Body of pancreas (tissue), 4 donors: Measurements from ENCODE around the gene ATP8A2. TPM values are rescaled to one million over a fixed set of nuclear protein-coding genes. Genes with fewer than 3 reads are reported as not detected.

ENCODE experiments used
- ATAC-seq: fragments of 150-250 bp; one replicate; pipeline ENCODE4 v1.9.1; 2016
- DNase-seq, 4 donors: peaks; one replicate each; pipeline ENCODE4 v3.0.0-alpha.2; 2019
- H3K27ac ChIP-seq, 4 donors: fragments of 200-600 bp; sonication (generic); 1 replicate in 3 of 4; 2 replicates in 1 of 4; pipeline versions ENCODE4 v1.5.1 to v1.6.1; 2016 to 2019; ENCODE audit warnings: mild to moderate bottlenecking in 1 of 4, mixed read lengths in 1 of 4, moderate library complexity in 1 of 4
- H3K27me3 ChIP-seq, 2 donors: fragments of 200-600 bp; sonication (generic); one replicate each; pipeline ENCODE4 v1.6.0; 2016; ENCODE audit warnings: mild to moderate bottlenecking in 1 of 2
- H3K36me3 ChIP-seq, 2 donors: fragments of 200-600 bp; sonication (generic); replicated peaks in 1 of 2; 2 replicates each; pipeline ENCODE4 v1.5.1; 2016; ENCODE audit warnings: low read depth in 2 of 2; ENCODE audit not compliant: insufficient read depth in 1 of 2
- H3K4me1 ChIP-seq: fragments of 200-600 bp; sonication (generic); one replicate; pipeline ENCODE4 v1.6.0; 2016
- H3K4me3 ChIP-seq, 2 donors: fragments of 200-600 bp; sonication (generic); 1 replicate in 1 of 2; 2 replicates in 1 of 2; pipeline ENCODE4 v1.5.1; 2016 to 2019
- H3K9me3 ChIP-seq, 3 donors: fragments of 200-600 bp; sonication (generic); 1 replicate in 2 of 3; 2 replicates in 1 of 3; pipeline ENCODE4 v1.5.1; 2016
- CTCF ChIP-seq, 7 experiments: fragments of 450-650 bp in 4 of 7; fragments of 200-600 bp in 3 of 7; sonication (generic) in 3 of 7; IDR thresholded peaks; one replicate each; pipeline ENCODE4 v1.5.1; 2016 to 2019; ENCODE audit warnings: antibody characterized with exemption in 7 of 7
- POLR2A ChIP-seq, 3 donors: fragments of 450-650 bp; IDR thresholded peaks; one replicate each; pipeline ENCODE4 v1.6.1; 2016; ENCODE audit warnings: antibody characterized with exemption in 3 of 3, mild to moderate bottlenecking in 2 of 3
- WGBS, 2 donors: methylation state at CpG; one replicate each; pipeline ENCODE4 v1.1.5; 2017; 5-methylcytosine and 5-hydroxymethylcytosine counted together
- intact Hi-C: fragments of 100-400 bp; cut with DNase I; formaldehyde crosslinking; loops from one replicate; pipeline ENCODE4 v1.15.1; 2023
- total RNA-seq, 2 donors: library from RNA; depleted of rRNA; stranded (reverse); fragments of >200 nt; gene quantifications; one replicate each; pipeline ENCODE4 v1.1.0, GENCODE V29; 2016

Gene ATP8A2
- total RNA-seq, 2 donors from 2014 or later, result under 0.01 TPM; not detected in 1

GRCh38 chr13:26025196-26025595 lies 653.4 kb downstream of the ATP8A2 start:
- DNase-seq (no peak), ATAC-seq (no peak)
- Histone ChIP-seq H3K27ac (peak overlapping the region in 1 of 4 donors; percentile 36), H3K9me3 (no peaks in the 10 kb centered on the region), H3K4me1 (peaks cover 14% of the 10 kb centered on the region), H3K36me3 (no peaks in the 10 kb centered on the region), H3K4me3 (no peak overlapping the region), H3K27me3 (no peaks in the 10 kb centered on the region)
- WGBS, 2 donors, result 74 to 81% methylated on average over 12 of the region's 12 CpGs
- intact Hi-C loops, result no loop called here
- TF ChIP-seq CTCF (IDR thresholded peaks at IDR 0.05), result no peak
- no peak for TF ChIP-seq POLR2A (IDR thresholded peaks at IDR 0.05)

DNA sequence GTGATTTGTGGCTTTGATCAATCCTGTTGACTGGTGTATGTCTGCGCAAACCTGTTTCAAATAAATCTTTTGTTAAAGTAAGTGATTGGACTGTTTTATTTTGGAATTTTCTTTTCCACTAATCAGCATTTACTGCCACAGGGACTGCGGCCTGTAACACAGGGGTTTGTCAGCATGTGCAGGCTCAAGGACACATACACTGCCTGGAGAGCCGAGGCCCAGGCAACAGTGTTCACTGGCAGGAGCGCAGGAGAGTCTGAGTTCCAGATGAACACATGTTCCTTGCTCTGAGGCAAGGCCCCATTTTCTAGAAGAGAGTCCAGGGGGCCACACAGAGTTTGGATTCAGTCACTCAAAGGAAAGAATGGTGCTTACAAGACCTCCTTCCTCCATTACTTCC lies 654.0 kb downstream of the ATP8A2 start:
- intact Hi-C loops, result no loop called here
- 47 to 69% methylated on average over 4 of the region's 4 CpGs for WGBS, 2 donors
- Histone ChIP-seq H3K27me3 (no peaks in the 10 kb centered on the region), H3K4me3 (no peak overlapping the region), H3K27ac (no peak overlapping the region), H3K4me1 (peaks cover 8% of the 10 kb centered on the region), H3K9me3 (no peaks in the 10 kb centered on the region), H3K36me3 (no peaks in the 10 kb centered on the region)
- DNase-seq (no peak), ATAC-seq (no peak)
- TF ChIP-seq CTCF (IDR thresholded peaks at IDR 0.05), result no peak
- TF ChIP-seq POLR2A (IDR thresholded peaks at IDR 0.05), result no peak

- H3K4me3 ChIP-seq, result no peak overlapping the region
- DNase-seq (no peak), ATAC-seq (no peak)
- H3K4me1 ChIP-seq, result peaks cover 7% of the 10 kb centered on the region
- H3K27ac ChIP-seq, result no peak overlapping the region
- no peaks in the 10 kb centered on the region for H3K36me3 ChIP-seq
- intact Hi-C loops, result no loop called here
- WGBS, 2 donors, result 70 to 89% methylated on average over 3 to 4 of the region's 4 CpGs
- TF ChIP-seq POLR2A (IDR thresholded peaks at IDR 0.05) (no peak), CTCF (IDR thresholded peaks at IDR 0.05) (no peak)
- H3K27me3 ChIP-seq, result no peaks in the 10 kb centered on the region
- H3K9me3 ChIP-seq, result no peaks in the 10 kb centered on the region
Measured at GRCh38 chr13:26026211-26026610, 654.4 kb downstream of the ATP8A2 start.

- Histone ChIP-seq H3K9me3 (no peaks in the 10 kb centered on the region), H3K4me3 (no peak overlapping the region), H3K27ac (no peak overlapping the region), H3K36me3 (no peaks in the 10 kb centered on the region), H3K27me3 (no peaks in the 10 kb centered on the region), H3K4me1 (peaks cover under 1% of the 10 kb centered on the region)
- ATAC-seq (no peak), DNase-seq (no peak)
- intact Hi-C loops, result no loop called here
- WGBS, 2 donors, result 81 to 99% methylated on average over 4 of the region's 4 CpGs
- TF ChIP-seq CTCF (IDR thresholded peaks at IDR 0.05) (no peak), POLR2A (IDR thresholded peaks at IDR 0.05) (no peak)
Measured at GRCh38 chr13:26029581-26030136, 657.9 kb downstream of the ATP8A2 start.

DNA sequence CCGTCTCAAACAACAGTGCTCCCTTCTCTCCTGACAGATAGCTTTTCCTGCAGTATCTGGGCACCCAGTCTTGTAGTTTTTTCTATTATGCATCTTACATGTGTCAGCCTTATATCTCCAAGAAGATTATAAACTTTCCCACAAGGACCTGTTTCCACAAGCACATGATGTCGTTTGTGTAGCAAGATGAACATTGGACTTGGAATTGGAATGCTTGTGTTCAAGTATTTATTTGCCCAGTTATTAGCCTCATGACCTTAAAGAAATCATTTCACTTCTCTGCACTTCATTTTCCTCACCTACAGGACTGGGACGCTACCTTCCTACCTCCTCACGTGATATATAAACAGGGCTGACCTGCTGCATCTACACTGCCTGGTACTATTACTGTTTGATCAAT lies 658.6 kb downstream of the ATP8A2 start:
- no peak for ATAC-seq
- no peaks in the 10 kb centered on the region for H3K27me3 ChIP-seq
- no peaks in the 10 kb centered on the region for H3K36me3 ChIP-seq
- no peak for DNase-seq
- 52 to 73% methylated on average over 4 of the region's 4 CpGs for WGBS, 2 donors
- no peak overlapping the region for H3K4me3 ChIP-seq
- no peak for TF ChIP-seq CTCF (IDR thresholded peaks at IDR 0.05)
- no peak for TF ChIP-seq POLR2A (IDR thresholded peaks at IDR 0.05)
- H3K4me1 ChIP-seq, result no peaks in the 10 kb centered on the region
- intact Hi-C loops, result no loop called here
- no peaks in the 10 kb centered on the region for H3K9me3 ChIP-seq
- H3K27ac ChIP-seq, result no peak overlapping the region
